Endothelial cell of umbilical vein (primary cell): ENCODE data around the gene SAP30L. TPM values are rescaled to one million over a fixed set of nuclear protein-coding genes. Genes with fewer than 3 reads are reported as not detected.

Experiments
- BruUV-seq: library from RNA; stranded (reverse); fragments of 400-500 nt; replicated peaks from 2 replicates; lab custom pipeline; 2021; lab: Mats Ljungman, UMichigan
- CTCF ChIA-PET: fragments of 300-600, 350-600 bp; sonication (Branson Sonifier 250); formaldehyde crosslinking; loops from one replicate; lab custom pipeline; 2021; ENCODE audit warnings: antibody characterized with exemption, inconsistent platforms; lab: Charles Lee
- POLR2A ChIA-PET: fragments of 300-600, 350-600 bp; sonication (Branson Sonifier 250); formaldehyde crosslinking; loops from one replicate; lab custom pipeline; 2021; ENCODE audit warnings: antibody characterized with exemption, inconsistent platforms; lab: Charles Lee
- DNase-seq: peaks from one replicate; pipeline ENCODE4 v3.0.0-alpha.2; 2011; ENCODE audit warnings: low read depth, low spot score
- FAIRE-seq: peaks from 2 replicates; lab custom pipeline; 2011; peaks lifted over from hg19 to GRCh38; lab: Jason Lieb, UNC
- H2AFZ ChIP-seq: 2 replicates; pipeline ENCODE4 v1.6.0; 2012; ENCODE audit warnings: low read depth, low read length, control low read depth, inconsistent platforms
- H3K27ac ChIP-seq: 2 replicates; pipeline ENCODE4 v1.5.1; 2011; ENCODE audit warnings: low read depth, mild to moderate bottlenecking, control low read depth, low read length, moderate library complexity; ENCODE audit not compliant: insufficient read depth
- H3K27me3 ChIP-seq, 2 experiments: 2 replicates each; pipeline versions ENCODE4 v1.6.0 to v1.6.1; 2011; ENCODE audit warnings: low read length in 2 of 2, mixed read lengths in 1 of 2; ENCODE audit not compliant: control insufficient read depth in 2 of 2, insufficient read depth in 2 of 2
- H3K36me3 ChIP-seq, 2 experiments: 2 replicates in 1 of 2; 3 replicates in 1 of 2; pipeline ENCODE4 v1.5.1; 2011; ENCODE audit warnings: low read length in 2 of 2, mild to moderate bottlenecking in 1 of 2, moderate library complexity in 1 of 2; ENCODE audit not compliant: control insufficient read depth in 2 of 2, insufficient read depth in 2 of 2; ENCODE audit errors: extremely low read depth in 1 of 2
- H3K4me1 ChIP-seq: 3 replicates; pipeline ENCODE4 v1.5.1; 2011; ENCODE audit warnings: mild to moderate bottlenecking, low read length; ENCODE audit not compliant: control insufficient read depth, insufficient read depth; ENCODE audit errors: extremely low read depth
- H3K4me2 ChIP-seq: 2 replicates; pipeline ENCODE4 v1.6.1; 2011; ENCODE audit warnings: low read length, control low read depth, mixed read lengths; ENCODE audit not compliant: insufficient read depth
- H3K4me3 ChIP-seq, 3 experiments: fragments of 200-600 bp in 1 of 3; sonication (generic), shearing (Covaris generic) in 1 of 3; replicated peaks in 1 of 3; 2 replicates each; pipeline ENCODE4 v1.5.1; 2011 to 2016; ENCODE audit warnings: control low read depth in 3 of 3, low read length in 3 of 3, mild to moderate bottlenecking in 2 of 3, inconsistent platforms in 1 of 3, low read depth in 1 of 3, moderate library complexity in 1 of 3; ENCODE audit not compliant: insufficient read depth in 1 of 3
- H3K79me2 ChIP-seq: 2 replicates; pipeline ENCODE4 v1.6.0; 2012; ENCODE audit warnings: low read length, inconsistent platforms; ENCODE audit not compliant: control insufficient read depth, insufficient read depth
- H3K9ac ChIP-seq: replicated peaks from 2 replicates; pipeline ENCODE3; 2011; ENCODE audit warnings: low read length, control low read depth; ENCODE audit not compliant: insufficient read depth; ENCODE audit errors: extremely low read depth
- H3K9me1 ChIP-seq: replicated peaks from 3 replicates; pipeline ENCODE4 v1.6.0; 2011; ENCODE audit warnings: mild to moderate bottlenecking, low read length; ENCODE audit not compliant: control insufficient read depth, insufficient read depth; ENCODE audit errors: extremely low read depth
- H3K9me3 ChIP-seq: replicated peaks from 2 replicates; pipeline ENCODE4 v1.5.1; 2012; ENCODE audit warnings: low read length, inconsistent platforms; ENCODE audit not compliant: control insufficient read depth, insufficient read depth
- H4K20me1 ChIP-seq: replicated peaks from 2 replicates; pipeline ENCODE3; 2011; ENCODE audit warnings: mild to moderate bottlenecking, low read length; ENCODE audit not compliant: control insufficient read depth, insufficient read depth; ENCODE audit errors: extremely low read depth
- CTCF ChIP-seq, 2 donors: IDR thresholded peaks; 1 replicate in 1 of 2; 2 replicates in 1 of 2; pipeline ENCODE4 v1.5.1; 2011; ENCODE audit warnings: low read length in 2 of 2, mild to moderate bottlenecking in 2 of 2, moderate library complexity in 2 of 2, control low read depth in 1 of 2, inconsistent platforms in 1 of 2, low read depth in 1 of 2; ENCODE audit not compliant: insufficient read depth in 1 of 2; ENCODE audit errors: extremely low read depth in 1 of 2
- EZH2 ChIP-seq: IDR thresholded peaks from 2 replicates; pipeline ENCODE4 v1.6.1; 2012; ENCODE audit warnings: borderline replicate concordance, low read depth, mild to moderate bottlenecking, moderate library complexity, low read length, inconsistent platforms; ENCODE audit not compliant: severe bottlenecking
- FOS ChIP-seq: IDR thresholded peaks from 2 replicates; pipeline ENCODE4 v1.6.1; 2011; ENCODE audit warnings: mild to moderate bottlenecking, low read length, moderate library complexity, borderline replicate concordance; ENCODE audit not compliant: insufficient read depth
- GATA2 ChIP-seq: IDR thresholded peaks from 2 replicates; pipeline ENCODE4 v1.7.0; 2011; ENCODE audit warnings: low read depth, mild to moderate bottlenecking, moderate library complexity, mixed read lengths, low read length; ENCODE audit not compliant: insufficient read length, insufficient read depth
- JUN ChIP-seq: IDR thresholded peaks from 2 replicates; pipeline ENCODE4 v1.6.1; 2011; ENCODE audit warnings: borderline replicate concordance, low read depth; ENCODE audit not compliant: insufficient read length, insufficient read depth
- MAX ChIP-seq: IDR thresholded peaks from 2 replicates; pipeline ENCODE4 v1.6.1; 2011; ENCODE audit not compliant: insufficient read depth, insufficient read length
- MYC ChIP-seq: IDR thresholded peaks from one replicate; pipeline ENCODE4 v1.6.1; 2011; ENCODE audit warnings: mild to moderate bottlenecking, low read depth, low read length
- POLR2A ChIP-seq: IDR thresholded peaks from 2 replicates; pipeline ENCODE4 v1.6.1; 2012; ENCODE audit warnings: low read depth, mild to moderate bottlenecking, control low read depth, low read length
- POLR2AphosphoS5 ChIP-seq: IDR thresholded peaks from 2 replicates; pipeline ENCODE4 v1.6.1; 2012; ENCODE audit warnings: low read depth, mild to moderate bottlenecking, control low read depth, low read length, moderate library complexity; ENCODE audit not compliant: insufficient read depth
- dilution Hi-C: fragments of 300-500 bp; cut with MboI; formaldehyde crosslinking; loops from one replicate; pipeline ENCODE4 v1.15.0; 2019; ENCODE audit warnings: low sequenced_read_pairs; ENCODE audit not compliant: extremely low pct_ligation_motif_present
- intact Hi-C: fragments of 100-400 bp; cut with micrococcal nuclease; formaldehyde crosslinking; loops from one replicate; pipeline ENCODE4 v1.10.0; 2022
- polyA plus RNA-seq, 4 experiments: library from polyadenylated mRNA; depleted of rRNA in 3 of 4; stranded (reverse) in 3 of 4; unstranded in 1 of 4; fragments of >200 nt; gene quantifications; 2 replicates each; pipeline versions ENCODE4 v1.2.1 to v1.2.3, GENCODE V29; 2011 to 2012; ENCODE audit warnings: missing spikeins in 1 of 4
- total RNA-seq: library from RNA; stranded (reverse); gene quantifications from 2 replicates; pipeline ENCODE4 v1.2.3, GENCODE V29; 2021

Gene SAP30L
- total and polyA plus RNA-seq, 2 donors (not counting 3 experiments of a cell fraction or from before 2014, with no cell fraction given): 18.1 to 37.8 TPM

- CTCF ChIA-PET: interaction anchor here (1.2 to 8.9 kb wide), 2 partner anchors 10 to 16 kb away, joined by 4 to 48 read pairs; no protein-coding TSS in a partner anchor
- H3K27me3 ChIP-seq: peaks cover 0 to 9% of the 10 kb centered on the region in 2 experiments
- no peak overlapping the region for H3K4me2 ChIP-seq
- dilution Hi-C loops: no loop called here
- H3K9ac ChIP-seq: no peak overlapping the region
- no TSS peak for BruUV-seq
- H3K4me1 ChIP-seq: no peaks in the 10 kb centered on the region
- no peak overlapping the region for H3K27ac ChIP-seq
- no peaks in the 10 kb centered on the region for H3K36me3 ChIP-seq
- no peaks in the 10 kb centered on the region for H3K9me3 ChIP-seq
- no peaks in the 10 kb centered on the region for H4K20me1 ChIP-seq
- H3K79me2 ChIP-seq: no peaks in the 10 kb centered on the region
- no peak for TF ChIP-seq MYC
- no peak for TF ChIP-seq EZH2
- TF ChIP-seq MAX: no peak
- TF ChIP-seq JUN: no peak
- TF ChIP-seq GATA2: no peak
- no peak for TF ChIP-seq POLR2AphosphoS5
- no peak for TF ChIP-seq POLR2A
- no peak for TF ChIP-seq FOS
- no peak for TF ChIP-seq CTCF (IDR thresholded peaks at IDR 0.05; ENCODE audit: extremely low read depth in 1 of 2, insufficient read depth in 1 of 2, low read depth in 1 of 2, low read length in 2 of 2)
- no peak overlapping the region for H3K4me3 ChIP-seq
- POLR2A ChIA-PET: no interaction called here
- FAIRE-seq (no peak), DNase-seq (no peak)
- no peak overlapping the region for H2AFZ ChIP-seq
- no peaks in the 10 kb centered on the region for H3K9me1 ChIP-seq
- intact Hi-C loops: no loop called here
These were observed 59.8 kb downstream of the SAP30L start for GRCh38 chr5:154505567-154505966.
